Measurements from ENCODE around the gene HSD11B1L.

The HSD11B1L gene

DNA sequence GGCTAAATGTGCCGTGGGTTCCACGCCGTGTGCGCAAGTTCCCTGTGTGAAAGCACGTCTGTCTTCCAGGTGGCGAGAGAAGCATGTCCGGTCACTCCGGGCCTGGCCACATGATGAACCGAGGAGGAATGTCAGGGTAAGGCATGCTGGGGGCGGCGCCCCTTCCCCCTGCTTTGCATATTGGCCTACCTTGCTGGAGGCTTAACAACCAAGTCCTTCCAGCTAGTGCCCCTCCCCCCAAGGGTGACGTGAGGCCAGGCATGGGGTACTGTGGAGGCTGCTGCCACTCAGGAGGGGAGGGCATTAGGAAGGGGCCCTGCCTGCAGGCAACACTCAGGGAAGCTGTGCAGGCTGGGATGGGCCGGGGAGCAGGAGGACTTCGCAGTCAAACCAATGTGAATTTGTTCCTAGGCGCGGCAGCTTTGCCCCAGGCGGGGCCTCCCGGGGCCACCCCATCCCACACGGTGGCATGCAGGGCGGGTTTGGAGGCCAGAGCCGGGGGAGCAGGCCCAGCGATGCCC is 13.0 kb upstream of the HSD11B1L start:
- no peak for DNase-seq

DNA sequence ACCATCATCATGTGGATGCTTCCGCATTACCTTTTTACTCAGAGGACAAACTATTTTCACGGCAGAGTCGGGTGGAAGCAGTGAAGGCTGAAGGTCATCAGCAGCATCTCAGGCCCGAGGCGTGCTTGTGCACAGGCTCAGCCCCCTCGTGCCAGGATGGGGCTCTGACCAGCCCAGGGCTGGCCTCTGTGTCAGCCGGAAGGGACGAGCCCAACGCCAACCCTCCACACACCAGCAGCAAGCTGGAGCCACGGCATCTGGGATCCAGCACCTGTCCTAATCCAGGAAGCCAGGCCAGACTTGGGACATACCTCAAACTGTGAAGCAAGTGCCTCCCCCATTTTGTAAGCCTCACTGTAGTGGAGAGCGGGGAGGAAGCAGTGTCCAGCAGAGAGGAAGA is 11.6 kb upstream of the HSD11B1L start:
- DNase-seq: no peak

DNA sequence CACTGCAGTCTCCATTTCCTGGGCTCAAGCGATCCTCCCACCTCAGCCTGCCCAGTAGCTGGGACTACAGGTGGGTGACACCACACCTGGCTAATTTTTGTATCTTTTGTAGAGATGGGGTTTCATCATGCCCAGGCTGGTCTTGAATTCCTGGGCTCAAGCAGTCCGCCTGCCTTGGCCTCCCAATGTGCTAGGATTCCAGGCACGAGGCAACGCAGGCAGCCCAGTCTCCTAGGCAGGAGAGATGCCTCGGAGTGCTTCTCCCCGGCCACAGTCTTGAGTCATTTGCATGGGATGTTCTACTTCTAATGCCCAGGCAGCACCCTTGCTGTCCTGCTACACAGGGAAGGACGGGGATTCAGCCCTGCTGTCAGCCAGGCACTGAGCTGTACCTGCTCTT is 9.2 kb upstream of the HSD11B1L start:
- no peak for DNase-seq

GRCh38 chr19:5672708-5673459 is 7.9 kb upstream of the HSD11B1L start:
- DNase-seq: no peak

- DNase-seq: no peak
These were observed 7.1 kb upstream of the HSD11B1L start for GRCh38 chr19:5673752-5674151.

DNA sequence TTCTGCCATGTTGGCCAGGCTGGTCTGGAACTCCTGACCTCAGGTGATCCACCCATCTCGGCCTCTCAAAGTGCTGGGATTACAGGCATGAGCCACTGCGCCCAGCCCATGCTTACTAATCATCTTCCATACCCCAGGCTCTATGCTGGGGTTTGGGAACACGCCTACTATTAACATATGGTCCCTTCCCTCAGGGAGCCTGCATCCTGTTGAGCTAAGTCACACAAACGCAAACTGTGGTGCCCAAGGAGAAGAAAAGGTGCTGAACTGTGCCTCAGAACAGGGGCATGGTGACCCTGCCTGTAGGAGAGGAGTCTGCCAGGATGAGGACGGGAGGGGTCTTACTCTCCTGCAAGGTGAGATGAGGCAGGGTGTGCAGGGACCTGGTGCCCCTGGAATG is 6.1 kb upstream of the HSD11B1L start:
- no peak for DNase-seq

DNA sequence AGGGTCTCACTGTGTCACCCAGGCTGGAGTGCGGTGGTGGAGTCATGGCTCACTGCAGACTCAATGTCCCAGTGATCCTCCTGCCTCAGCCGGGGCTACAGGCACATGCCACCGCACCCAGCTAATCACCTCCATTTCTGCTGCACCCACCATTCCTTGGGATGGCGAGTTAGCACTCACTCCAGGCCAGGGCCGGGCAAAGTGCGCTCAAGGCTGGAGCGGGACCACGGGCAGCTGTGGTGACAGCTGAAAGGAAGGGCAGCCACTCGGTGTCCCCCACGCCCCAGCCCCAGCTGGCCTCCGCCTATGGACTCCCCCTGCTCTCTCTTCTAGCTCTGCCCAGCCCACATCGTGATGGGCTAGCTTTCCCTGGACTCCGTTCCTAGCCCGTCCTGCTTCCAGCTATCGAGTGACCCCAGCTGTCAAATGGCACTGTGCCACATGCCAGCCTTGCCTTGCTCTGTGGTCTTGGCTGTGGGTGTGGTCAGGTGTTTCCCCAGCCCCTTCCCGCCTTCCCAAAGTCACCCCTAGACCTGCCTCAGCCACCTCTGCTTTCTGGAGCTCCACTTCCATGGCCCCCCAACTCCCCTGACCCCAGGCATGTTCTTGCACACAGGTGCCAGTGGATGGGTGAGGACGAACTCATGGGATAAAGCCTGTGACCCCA is 4.6 kb upstream of the HSD11B1L start:
- no peak for DNase-seq

GRCh38 chr19:5676772-5677105 is 4.1 kb upstream of the HSD11B1L start:
- no peak for DNase-seq

DNA sequence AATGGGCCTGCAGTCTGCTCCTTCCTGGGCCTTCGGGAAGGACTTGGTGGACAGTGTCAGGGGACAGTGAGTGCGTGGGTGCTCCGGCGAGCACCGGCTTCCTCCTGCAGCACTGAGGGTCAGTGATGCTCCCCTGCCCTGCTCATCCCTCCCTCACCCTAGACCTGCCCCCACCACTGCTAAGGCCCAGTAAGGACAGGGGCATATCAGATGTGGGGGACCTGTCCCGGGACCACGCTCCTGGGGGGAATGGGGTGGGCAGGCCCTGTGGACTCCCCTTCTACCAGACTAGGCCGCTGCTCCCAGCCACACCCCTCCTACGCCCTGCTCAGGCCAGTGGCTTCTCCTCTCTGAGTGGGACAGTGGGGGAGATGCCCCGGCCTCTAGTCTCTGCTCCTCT is 3.7 kb upstream of the HSD11B1L start:
- no peak for DNase-seq

- no peak for DNase-seq
These were observed 3.2 kb upstream of the HSD11B1L start for GRCh38 chr19:5677580-5677979.

GRCh38 chr19:5678071-5678718 is 2.6 kb upstream of the HSD11B1L start:
- DNase-seq: no peak

DNA sequence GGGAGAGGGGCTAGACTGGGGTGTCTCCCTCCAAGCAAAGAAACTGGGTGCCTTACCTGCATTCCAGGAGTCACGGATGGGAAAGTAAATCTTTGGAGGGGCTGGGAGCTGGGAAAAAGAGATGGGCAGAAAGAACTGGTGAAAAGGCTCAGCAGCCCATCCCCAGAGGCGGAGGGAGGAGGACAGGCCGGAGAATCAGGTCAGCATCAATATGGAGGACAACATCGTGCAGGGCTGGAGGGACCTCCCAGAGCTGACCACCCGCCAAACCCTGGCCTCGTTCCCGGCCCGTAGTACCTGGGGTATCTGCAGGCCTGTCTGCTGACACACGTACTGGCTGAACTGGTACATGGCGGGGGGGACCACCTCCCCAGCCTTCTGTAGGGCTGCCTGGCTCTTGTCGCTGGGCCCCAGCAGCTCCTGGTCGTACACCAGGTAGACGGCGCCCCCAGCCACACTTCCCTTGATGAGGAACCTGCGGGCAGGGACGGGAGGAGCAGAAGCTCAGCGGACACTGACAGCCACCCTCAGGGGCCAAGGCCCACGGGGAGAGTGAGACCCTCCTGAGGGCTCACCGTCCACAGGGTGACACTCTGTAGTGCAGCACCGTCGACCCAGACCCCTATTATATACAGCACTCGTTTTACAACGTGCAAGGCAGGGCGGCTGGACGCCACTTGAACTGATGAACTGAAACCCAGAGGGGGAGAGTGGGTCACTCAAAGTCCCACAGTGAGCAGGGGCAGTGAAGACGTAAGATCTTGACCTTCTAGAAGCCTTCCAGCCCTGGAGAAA is 1.3 kb upstream of the HSD11B1L start:
- DNase-seq: no peak

DNA sequence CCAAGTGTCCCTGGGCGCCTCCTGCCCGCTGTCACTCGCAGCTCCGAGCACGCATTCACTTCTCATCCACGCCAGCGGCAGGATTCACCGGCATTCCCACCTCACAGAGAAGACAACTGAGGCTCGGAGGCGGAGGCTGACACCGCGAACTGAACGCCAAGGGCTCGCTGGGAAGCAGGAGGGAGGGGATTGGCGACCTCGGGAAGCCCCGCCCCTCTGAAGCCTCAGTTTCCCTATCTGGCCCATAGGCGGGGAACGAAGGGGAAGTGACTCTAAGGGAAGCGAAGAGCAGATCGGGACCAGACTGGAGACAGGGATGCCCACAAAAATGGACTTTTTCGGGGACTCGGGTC is 767 bp upstream of the HSD11B1L start:
- no peak for DNase-seq

- DNase-seq: no peak
These were observed 722 bp downstream of the HSD11B1L start for GRCh38 chr19:5681391-5682106.

- no peak for DNase-seq
These were observed 1.3 kb downstream of the HSD11B1L start for GRCh38 chr19:5682107-5682482.

DNA sequence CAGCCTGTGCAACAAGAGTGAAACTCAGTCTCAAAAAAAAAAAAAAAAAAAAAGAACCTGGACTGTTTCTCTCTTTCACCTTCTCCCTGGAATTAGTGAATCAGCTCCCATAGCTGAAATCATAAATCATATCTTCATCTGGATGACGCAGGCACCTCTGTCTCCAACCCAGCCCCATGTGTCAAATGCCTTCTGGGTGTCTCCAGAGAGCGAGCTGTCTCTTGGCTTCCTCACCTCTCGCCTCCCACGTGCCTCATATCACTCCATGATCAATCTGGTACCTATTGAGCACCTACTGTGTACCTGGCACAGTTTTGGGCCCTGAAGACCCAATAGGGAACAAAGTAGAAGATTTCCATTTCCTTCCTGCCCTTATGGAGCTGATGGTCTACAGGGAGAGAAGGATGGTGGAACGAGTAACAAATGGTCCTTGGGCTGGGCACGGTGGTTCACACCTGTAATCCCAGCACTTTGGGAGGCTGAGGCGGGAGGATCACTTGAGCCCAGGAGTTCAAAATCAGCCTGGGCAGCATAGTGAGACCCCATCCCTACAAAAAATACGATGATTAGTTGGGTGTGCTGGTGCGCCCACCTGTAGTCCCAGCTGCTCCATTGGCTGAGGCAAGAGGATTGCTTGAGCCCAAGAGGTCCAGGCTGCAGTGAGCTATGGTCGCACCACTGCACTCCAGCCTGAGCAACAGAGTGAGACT is 2.5 kb downstream of the HSD11B1L start:
- no peak for DNase-seq

- no peak for DNase-seq
These were observed 4.0 kb downstream of the HSD11B1L start for GRCh38 chr19:5684694-5685430.

- DNase-seq: no peak
These were observed 5.5 kb downstream of the HSD11B1L start for GRCh38 chr19:5686326-5686646.

DNA sequence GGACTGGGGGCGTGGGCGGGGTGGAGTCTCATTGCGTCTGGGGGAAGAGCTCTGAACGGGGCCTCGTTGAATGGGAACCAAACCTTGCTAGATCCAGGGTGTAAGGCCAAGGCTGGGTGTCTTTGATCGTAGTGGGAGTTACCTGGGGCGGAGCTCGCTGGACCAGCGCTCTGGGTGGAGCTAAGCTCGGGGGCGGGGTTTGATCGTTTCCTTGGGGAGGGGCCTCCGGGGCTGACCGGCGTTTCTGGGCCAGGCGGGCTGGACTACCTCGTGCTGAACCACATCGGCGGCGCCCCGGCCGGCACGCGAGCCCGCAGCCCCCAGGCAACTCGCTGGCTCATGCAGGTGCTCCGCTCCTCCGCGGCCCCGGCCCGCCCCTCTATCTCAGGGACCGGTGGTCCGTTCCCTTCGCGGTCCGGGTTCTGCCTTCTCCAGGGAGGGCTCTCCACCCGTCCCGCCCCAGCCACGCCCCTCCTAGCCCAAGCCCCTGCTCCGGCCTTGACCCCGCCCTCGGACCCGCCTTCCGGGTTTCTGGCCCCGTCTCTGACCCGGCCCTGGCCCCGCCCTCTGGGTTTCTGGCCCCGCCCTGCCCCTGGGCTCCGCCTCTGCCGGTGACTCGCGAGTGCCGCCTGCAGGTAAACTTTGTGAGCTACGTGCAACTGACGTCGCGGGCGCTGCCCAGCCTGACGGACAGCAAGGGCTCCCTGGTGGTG is 6.0 kb downstream of the HSD11B1L start:
- peak; percentile 68 for DNase-seq

DNA sequence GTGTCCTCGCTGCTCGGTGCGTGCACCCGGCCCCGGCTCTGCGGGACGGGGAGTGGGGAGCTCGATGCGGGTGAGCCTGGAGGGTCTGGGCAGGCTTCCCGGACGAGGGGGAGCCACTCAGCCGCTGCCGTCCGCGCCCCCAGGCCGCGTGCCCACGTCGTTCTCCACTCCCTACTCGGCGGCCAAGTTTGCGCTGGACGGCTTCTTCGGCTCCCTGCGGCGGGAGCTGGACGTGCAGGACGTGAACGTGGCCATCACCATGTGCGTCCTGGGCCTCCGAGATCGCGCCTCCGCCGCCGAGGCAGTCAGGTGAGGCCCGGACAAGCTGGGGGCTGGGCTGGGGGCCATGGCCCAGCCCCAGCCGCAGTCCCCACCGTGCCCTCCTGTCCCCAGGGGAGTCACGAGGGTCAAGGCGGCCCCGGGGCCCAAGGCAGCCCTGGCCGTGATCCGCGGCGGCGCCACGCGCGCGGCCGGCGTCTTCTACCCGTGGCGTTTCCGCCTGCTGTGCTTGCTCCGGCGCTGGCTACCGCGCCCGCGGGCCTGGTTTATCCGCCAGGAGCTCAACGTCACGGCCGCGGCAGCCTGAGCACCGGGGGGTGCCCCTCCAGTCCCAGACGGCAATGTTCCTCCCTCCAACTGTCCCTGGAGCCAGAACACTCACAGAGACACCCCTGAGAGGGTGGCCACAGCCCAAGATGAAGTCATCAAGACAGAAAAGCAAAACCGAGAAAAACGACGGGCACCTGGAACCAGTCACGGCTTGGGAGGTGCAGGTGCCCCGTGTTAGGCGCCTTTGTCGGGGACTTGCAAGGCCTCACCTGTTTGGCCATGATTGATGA is 6.8 kb downstream of the HSD11B1L start:
- no peak for DNase-seq

All from NCI-H524 treated with DMSO at 0.1 percent for 48 hours (cell line).